Naive thymus-derived CD8-positive, alpha-beta T cell (primary cell): ENCODE data around the gene ADAM20. TPM values are rescaled to one million over a fixed set of nuclear protein-coding genes. Genes with fewer than 3 reads are reported as not detected.
"Not testable (repeated sequence)": the region's sequence is repeated elsewhere in the genome, so short reads cannot be mapped to it uniquely, and the experiment has no call there.

ENCODE experiments used
- ATAC-seq, 2 donors: fragments of 150-1000 bp; cut with Tn5 transposase in 1 of 2; sonication (Bioruptor Pico), chemical (Tn5 transposase) in 1 of 2; 1 replicate in 1 of 2; 2 replicates in 1 of 2; pipeline ENCODE4 v1.10.0; 2021; ENCODE audit warnings: mild to moderate bottlenecking in 2 of 2, moderate library complexity in 2 of 2
- POLR2A ChIA-PET: fragments of 350-600 bp; sonication (Branson Sonifier 250); formaldehyde crosslinking; loops from one replicate; lab custom pipeline; 2021; ENCODE audit warnings: antibody characterized with exemption; lab: Charles Lee
- DNase-seq, 10 donors: peaks; one replicate each; pipeline versions ENCODE4 v3.0.0 to v3.0.0-alpha.2; 2020 to 2022
- H3K27ac Mint-ChIP-seq, 10 donors: one replicate each; pipeline ENCODE4 v1.8.0; 2020 to 2022; ENCODE audit warnings: mild to moderate bottlenecking in 10 of 10, mixed read lengths in 10 of 10, moderate library complexity in 4 of 10, inconsistent platforms in 1 of 10
- H3K27me3 Mint-ChIP-seq, 5 donors: one replicate each; pipeline ENCODE4 v1.8.0; 2021 to 2022; ENCODE audit warnings: mixed read lengths in 5 of 5
- H3K36me3 Mint-ChIP-seq, 3 donors: one replicate each; pipeline ENCODE4 v1.8.0; 2020 to 2022; ENCODE audit warnings: mixed read lengths in 3 of 3, mild to moderate bottlenecking in 2 of 3, inconsistent platforms in 1 of 3
- H3K4me1 Mint-ChIP-seq, 4 donors: one replicate each; pipeline ENCODE4 v1.8.0; 2021 to 2022; ENCODE audit warnings: mixed read lengths in 4 of 4
- H3K4me3 Mint-ChIP-seq, 10 donors: one replicate each; pipeline ENCODE4 v1.8.0; 2020 to 2022; ENCODE audit warnings: mild to moderate bottlenecking in 10 of 10, mixed read lengths in 10 of 10, moderate library complexity in 6 of 10, inconsistent platforms in 1 of 10
- H3K9me3 Mint-ChIP-seq, 9 donors: one replicate each; pipeline ENCODE4 v1.8.0; 2020 to 2022; ENCODE audit warnings: mixed read lengths in 9 of 9, mild to moderate bottlenecking in 3 of 9, inconsistent platforms in 1 of 9, moderate library complexity in 1 of 9
- polyA plus RNA-seq, 3 donors: library from polyadenylated mRNA; unstranded; fragments of 300-500 nt; fragmentation: Illumina TruSeq; gene quantifications; one replicate each; pipeline ENCODE4 v1.2.3, GENCODE V29; 2021
- total RNA-seq, 8 experiments: library from RNA in 2 of 8; stranded (reverse) in 2 of 8; gene quantifications; one replicate each; pipeline ENCODE4 v1.2.3 and lab custom pipeline; 2021 to 2026

ADAM20 gene
- total and polyA plus RNA-seq, 5 experiments from 2014 or later = 0.88 to 1.4 TPM; not detected in 3

DNA sequence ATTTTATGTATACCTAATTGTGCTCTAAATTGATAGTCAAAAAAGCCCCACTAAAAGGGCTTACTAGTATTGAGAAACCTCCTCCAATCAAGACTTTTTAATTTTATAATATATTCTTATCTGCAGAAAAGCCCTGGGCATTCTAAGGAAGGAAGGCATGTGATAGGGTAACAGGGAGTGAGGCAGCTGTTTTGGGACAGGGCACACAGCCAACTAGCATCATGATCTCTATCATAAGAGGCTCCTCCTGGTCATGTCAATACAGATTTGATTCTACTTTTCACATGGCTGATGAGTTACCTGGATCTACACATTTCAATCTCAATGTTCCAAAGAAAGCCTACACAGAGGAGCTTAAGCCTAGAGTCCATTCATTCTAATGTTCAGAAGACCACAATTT lies 9.1 kb downstream of the ADAM20 start:
- ATAC-seq (no peak), DNase-seq (no peak)
- Mint-ChIP-seq H3K36me3 (peaks cover 35 to 59% (median 50%) of the 10 kb centered on the region in 3 donors), H3K27me3 (no peaks in the 10 kb centered on the region), H3K4me1 (peaks cover 0 to 3% (median 0%) of the 10 kb centered on the region in 4 donors), H3K4me3 (no peak overlapping the region), H3K9me3 (peaks cover 0 to 10% (median 5%) of the 10 kb centered on the region in 9 donors), H3K27ac (no peak overlapping the region)
- POLR2A ChIA-PET = no interaction called here

DNA sequence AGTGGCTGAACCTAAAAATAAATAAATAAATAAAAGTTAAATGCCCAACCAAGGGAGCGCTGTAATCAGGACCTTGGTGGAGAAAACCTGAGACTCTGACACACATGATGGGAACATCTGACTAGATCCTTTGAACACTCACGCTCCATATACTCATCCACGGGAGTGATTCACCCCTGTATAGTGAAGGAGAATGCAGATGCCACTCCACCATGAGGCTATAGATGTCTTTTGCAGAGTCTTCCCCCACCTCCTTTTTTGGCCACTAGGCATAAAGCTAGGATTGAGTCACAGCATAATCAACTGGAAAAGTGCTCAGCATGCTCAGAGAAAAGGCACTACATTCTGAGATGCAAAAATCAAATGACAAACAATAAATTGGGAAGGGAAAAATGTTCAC lies 19.0 kb downstream of the ADAM20 start:
- peaks cover 12 to 23% (median 13%) of the 10 kb centered on the region in 3 donors for H3K36me3 Mint-ChIP-seq
- DNase-seq = no peak
- no peaks in the 10 kb centered on the region for H3K27me3 Mint-ChIP-seq
- ATAC-seq = no peak
- H3K4me3 Mint-ChIP-seq = no peak overlapping the region
- POLR2A ChIA-PET = no interaction called here
- no peak overlapping the region for H3K27ac Mint-ChIP-seq
- H3K9me3 Mint-ChIP-seq = peaks cover 0 to 16% (median 11%) of the 10 kb centered on the region in 9 donors
- H3K4me1 Mint-ChIP-seq = peaks cover 0 to 10% (median 5%) of the 10 kb centered on the region in 4 donors

DNA sequence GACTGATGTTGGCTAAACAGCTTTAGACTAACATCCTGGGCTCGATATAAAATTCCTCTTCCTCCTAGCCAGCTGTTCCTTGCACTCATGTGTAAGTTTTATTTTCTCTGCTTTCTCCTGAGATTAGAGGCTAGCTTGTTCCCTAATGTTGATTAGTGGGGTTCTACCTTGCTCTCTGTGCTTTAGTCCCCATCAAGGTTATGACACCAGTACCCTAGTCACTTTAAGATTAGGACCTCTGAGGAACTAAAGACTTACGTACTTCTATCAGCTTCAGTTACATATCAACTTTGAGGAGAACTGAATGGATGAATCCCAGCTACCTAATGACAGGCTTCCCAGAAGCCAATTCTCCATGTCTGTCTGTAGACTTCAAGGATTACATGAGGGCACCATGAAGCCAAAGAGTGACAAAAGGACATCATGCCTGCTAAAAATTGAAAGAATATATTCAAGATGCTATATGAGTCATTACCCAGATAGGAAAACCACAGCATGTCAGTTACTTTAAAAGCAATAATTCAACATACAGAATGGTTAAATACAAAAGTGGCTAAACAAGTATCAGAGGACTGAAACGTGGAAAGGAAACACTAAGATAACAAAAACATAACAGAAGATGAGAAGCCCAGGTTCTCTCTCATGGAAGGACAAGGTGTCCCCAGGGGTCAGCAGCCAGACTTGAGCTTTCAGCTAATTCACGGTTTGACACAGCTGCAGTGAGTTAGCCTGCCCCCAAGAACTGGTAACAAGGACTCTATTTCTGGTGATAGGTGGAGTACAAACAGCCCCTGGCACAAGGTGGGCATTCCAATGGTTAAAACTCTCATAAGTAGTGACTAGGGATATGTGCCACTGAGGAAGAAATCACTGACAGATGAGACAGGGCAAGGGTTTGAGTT lies 20.4 kb downstream of the ADAM20 start:
- Mint-ChIP-seq H3K27ac (peak overlapping the region in 2 of 10 donors; percentile 49 to 65), H3K36me3 (peaks cover 0 to 21% (median 6%) of the 10 kb centered on the region in 3 donors), H3K4me3 (no peak overlapping the region), H3K9me3 (peaks cover 0 to 14% (median 5%) of the 10 kb centered on the region in 9 donors), H3K4me1 (peaks cover 0 to 10% (median 5%) of the 10 kb centered on the region in 4 donors), H3K27me3 (no peaks in the 10 kb centered on the region)
- ATAC-seq = no peak
- POLR2A ChIA-PET = no interaction called here
- DNase-seq = no peak

DNA sequence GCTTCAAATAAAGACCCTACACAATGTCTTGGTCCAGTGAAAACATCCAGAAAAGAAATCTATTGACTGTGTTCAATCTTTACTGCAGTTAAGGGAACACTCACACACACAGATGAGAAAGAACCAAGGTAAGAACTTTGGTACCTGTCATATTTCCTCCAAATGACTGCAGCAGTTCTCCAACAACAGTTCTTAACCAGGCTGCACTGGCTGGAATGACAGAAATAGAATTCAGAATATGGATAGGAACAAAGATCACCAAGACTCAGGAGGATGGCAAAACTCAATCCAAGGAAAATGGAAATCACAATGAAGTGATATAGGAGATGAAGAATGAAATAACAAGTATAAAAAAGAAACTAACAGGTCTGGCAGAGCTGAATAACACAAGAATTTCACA lies 36.6 kb downstream of the ADAM20 start:
- Mint-ChIP-seq H3K4me3 (no peak overlapping the region), H3K27me3 (no peaks in the 10 kb centered on the region), H3K4me1 (peaks cover 0 to 7% (median 1%) of the 10 kb centered on the region in 4 donors), H3K36me3 (peaks cover 21 to 64% (median 32%) of the 10 kb centered on the region in 3 donors), H3K27ac (no peak overlapping the region), H3K9me3 (peaks cover 0 to 29% (median 14%) of the 10 kb centered on the region in 9 donors)
- POLR2A ChIA-PET = no interaction called here
- ATAC-seq (no peak), DNase-seq (no peak)

DNA sequence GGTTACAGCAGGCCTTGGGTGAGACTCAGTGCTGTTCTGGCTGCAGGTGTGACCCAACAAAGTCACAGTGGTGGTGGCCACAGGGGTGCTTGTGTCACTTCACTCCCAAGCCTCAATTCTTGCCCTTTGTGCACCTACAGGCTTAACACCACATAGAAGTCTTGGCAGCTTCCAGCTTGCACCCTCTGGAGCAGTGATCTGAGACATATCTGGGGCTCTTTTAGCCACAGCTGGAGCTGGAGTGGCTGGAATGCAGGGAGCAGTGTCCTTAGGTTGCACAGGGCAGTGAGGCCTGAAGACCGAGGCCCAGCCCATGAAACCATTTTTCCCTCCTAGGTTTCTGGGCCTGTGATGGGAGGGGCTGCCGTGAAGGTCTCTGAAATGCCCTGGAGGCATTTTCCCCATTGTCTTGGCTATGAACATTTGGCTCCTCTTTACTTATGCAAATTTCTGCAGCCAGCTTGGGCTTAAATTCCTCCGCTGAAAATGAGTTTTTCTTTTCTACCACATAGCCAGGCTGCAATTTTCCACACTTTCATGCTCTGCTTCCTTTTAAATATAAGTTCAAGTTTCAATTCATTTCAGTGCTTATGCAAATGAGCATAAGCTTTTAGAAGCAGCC lies 45.1 kb downstream of the ADAM20 start:
- H3K9me3 Mint-ChIP-seq = peaks cover 14 to 80% (median 42%) of the 10 kb centered on the region in 9 donors
- POLR2A ChIA-PET = no interaction called here
- DNase-seq = no peak
- peaks cover 40 to 82% (median 42%) of the 10 kb centered on the region in 3 donors for H3K36me3 Mint-ChIP-seq
- no peak overlapping the region for H3K27ac Mint-ChIP-seq
- H3K4me1 Mint-ChIP-seq = peaks cover 0 to 2% (median 0%) of the 10 kb centered on the region in 4 donors
- H3K27me3 Mint-ChIP-seq = no peaks in the 10 kb centered on the region
- ATAC-seq = no peak
- H3K4me3 Mint-ChIP-seq = no peak overlapping the region

DNA sequence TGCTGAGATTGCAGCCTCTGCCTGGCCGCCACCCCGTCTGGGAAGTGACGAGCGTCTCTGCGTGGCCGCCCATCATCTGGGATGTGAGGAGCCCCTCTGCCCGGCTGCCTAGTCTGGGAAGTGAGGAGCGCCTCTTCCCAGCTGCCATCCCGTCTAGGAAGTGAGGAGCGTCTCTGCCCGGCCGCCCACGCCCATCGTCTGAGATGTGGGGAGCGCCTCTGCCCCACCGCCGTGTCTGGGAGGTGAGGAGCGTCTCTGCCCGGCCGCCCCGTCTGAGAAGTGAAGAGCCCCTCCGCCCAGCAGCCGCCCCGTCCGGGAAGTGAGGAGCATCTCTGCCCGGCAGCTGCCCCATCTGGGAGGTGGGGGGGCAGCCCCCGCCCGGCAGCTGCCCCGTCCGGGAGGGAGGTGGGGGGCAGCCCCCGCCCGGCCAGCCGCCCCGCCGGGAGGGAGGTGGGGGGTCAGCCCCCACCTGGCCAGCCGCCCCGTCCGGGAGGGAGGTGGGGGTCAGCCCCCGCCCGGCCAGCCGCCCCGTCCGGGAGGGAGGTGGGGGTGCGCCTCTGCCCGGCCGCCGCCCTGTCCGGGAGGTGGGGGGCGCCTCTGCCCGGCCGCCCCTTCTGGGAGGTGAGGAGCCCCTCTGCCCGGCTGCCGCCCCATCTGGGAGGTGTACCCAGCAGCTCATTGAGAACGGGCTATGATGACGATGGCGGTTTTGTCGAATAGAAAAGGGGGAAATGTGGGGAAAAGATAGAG lies 57.3 kb downstream of the ADAM20 start:
- H3K4me3 Mint-ChIP-seq, DNase-seq, H3K4me1 Mint-ChIP-seq, POLR2A ChIA-PET, H3K27me3 Mint-ChIP-seq, H3K27ac Mint-ChIP-seq, ATAC-seq: not testable (repeated sequence)
- Mint-ChIP-seq H3K9me3 (peaks cover 0 to 16% (median 2%) of the 10 kb centered on the region in 9 donors), H3K36me3 (peaks cover 0 to 18% (median 16%) of the 10 kb centered on the region in 3 donors)

DNA sequence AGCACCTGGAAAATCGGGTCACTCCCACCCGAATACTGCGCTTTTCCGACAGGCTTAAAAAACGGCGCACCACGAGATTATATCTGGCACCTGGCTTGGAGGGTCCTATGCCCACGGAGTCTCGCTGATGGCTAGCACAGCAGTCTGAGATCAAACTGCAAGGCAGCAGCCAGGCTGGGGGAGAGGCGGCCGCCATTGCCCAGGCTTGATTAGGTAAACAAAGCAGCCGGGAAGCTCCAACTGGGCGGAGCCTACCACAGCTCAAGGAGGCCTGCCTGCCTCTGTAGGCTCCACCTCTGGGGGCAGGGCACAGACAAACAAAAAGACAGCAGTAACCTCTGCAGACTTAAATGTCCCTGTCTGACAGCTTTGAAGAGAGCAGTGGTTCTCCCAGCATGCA lies 59.3 kb downstream of the ADAM20 start:
- peaks cover 0 to 16% (median 2%) of the 10 kb centered on the region in 9 donors for H3K9me3 Mint-ChIP-seq
- DNase-seq, H3K4me1 Mint-ChIP-seq, H3K27ac Mint-ChIP-seq, POLR2A ChIA-PET, H3K27me3 Mint-ChIP-seq, ATAC-seq, H3K4me3 Mint-ChIP-seq: not testable (repeated sequence)
- H3K36me3 Mint-ChIP-seq = peaks cover 8 to 34% (median 31%) of the 10 kb centered on the region in 3 donors

DNA sequence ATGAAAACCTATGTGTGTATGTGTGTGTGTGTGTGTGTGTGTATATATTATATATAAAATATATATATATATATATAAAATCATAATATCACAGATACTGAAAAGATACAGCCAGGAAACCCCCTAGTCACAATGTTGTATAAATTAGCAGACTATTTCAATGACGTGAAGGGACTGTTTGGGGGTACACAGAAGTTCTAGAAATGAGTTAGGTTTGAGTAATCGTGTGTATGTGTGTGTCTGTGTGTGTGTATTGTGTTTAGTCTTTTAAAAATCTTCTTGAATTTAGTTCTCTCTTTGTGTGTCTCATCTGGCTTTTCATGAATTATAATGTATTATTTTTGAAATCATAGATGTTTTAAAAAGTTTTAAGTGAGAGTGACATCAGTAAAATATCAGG lies 61.0 kb downstream of the ADAM20 start:
- Mint-ChIP-seq H3K27ac (no peak overlapping the region), H3K27me3 (no peaks in the 10 kb centered on the region), H3K9me3 (peaks cover 0 to 14% (median 4%) of the 10 kb centered on the region in 9 donors), H3K4me1 (no peaks in the 10 kb centered on the region), H3K4me3 (no peak overlapping the region), H3K36me3 (peaks cover 23 to 45% (median 41%) of the 10 kb centered on the region in 3 donors)
- no peak for ATAC-seq
- POLR2A ChIA-PET = no interaction called here
- DNase-seq = no peak

Other genes starting within 250 kb of the ADAM20 start
- gene COX16, start 175.3 kb downstream of the ADAM20 start, total RNA-seq = 10 to 100 TPM; 33.7 to 36.8 TPM
- 10 to 100 TPM; 50.7 to 59.1 (median 57.6) TPM for gene COX16, start 175.3 kb downstream of the ADAM20 start, polyA plus RNA-seq
- gene SYNJ2BP, start 117.9 kb downstream of the ADAM20 start, total RNA-seq = 10 to 100 TPM; 18.6 to 19.9 TPM
- gene SYNJ2BP, start 117.9 kb downstream of the ADAM20 start, polyA plus RNA-seq = 10 to 100 TPM; 13.2 to 16.6 (median 15.7) TPM
- under 1 TPM in 1 of 2 experiments, not detected in 1; 0.18 TPM for gene ADAM21, start 82.8 kb downstream of the ADAM20 start, total RNA-seq
- under 1 TPM; 0.08 to 0.56 (median 0.25) TPM for gene ADAM21, start 82.8 kb downstream of the ADAM20 start, polyA plus RNA-seq
- 10 to 100 TPM; 73.8 to 81.8 TPM for gene MED6, start 65.7 kb upstream of the ADAM20 start, total RNA-seq
- gene MED6, start 65.7 kb upstream of the ADAM20 start, polyA plus RNA-seq = 10 to 100 TPM; 27.4 to 36.0 (median 32.7) TPM
- 10 to 100 TPM; 25.2 to 26.5 TPM for gene TTC9, start 106.9 kb upstream of the ADAM20 start, total RNA-seq
- gene TTC9, start 106.9 kb upstream of the ADAM20 start, polyA plus RNA-seq = 10 to 100 TPM; 10.2 to 22.0 (median 10.6) TPM